HG03342 (cell line): Measurements from ENCODE around the gene TTLL10.
"Not testable (repeated sequence)": the region's sequence is repeated elsewhere in the genome, so short reads cannot be mapped to it uniquely, and the experiment has no call there.

Experiments used
- ATAC-seq: cut with Tn5 transposase; IDR thresholded peaks from one replicate; pipeline ENCODE4 v1.9.1; 2021; ENCODE audit warnings: mild to moderate bottlenecking, moderate library complexity; ENCODE audit not compliant: unreplicated experiment

TTLL10 gene

DNA sequence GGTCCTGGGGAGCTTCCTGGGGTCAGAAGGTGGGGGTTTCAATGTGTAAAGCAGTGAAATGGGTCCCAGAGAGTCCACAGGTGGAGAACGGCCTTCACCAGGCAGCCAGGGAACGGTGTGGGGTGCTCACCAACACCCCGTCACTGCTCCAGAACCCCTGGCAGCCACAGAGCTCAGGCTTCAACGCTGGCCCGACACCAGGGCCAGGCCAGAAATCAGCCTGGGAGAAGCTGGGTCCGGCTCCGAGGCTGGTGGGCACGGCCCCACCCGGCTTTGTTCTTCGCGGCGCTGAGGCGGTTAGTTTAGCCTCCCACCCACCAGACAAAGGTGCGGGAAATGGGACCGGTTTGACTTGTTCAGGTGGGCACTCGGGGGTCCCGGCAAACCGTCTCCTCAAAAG lies 33.0 kb upstream of the TTLL10 start:
- ATAC-seq, result no peak

DNA sequence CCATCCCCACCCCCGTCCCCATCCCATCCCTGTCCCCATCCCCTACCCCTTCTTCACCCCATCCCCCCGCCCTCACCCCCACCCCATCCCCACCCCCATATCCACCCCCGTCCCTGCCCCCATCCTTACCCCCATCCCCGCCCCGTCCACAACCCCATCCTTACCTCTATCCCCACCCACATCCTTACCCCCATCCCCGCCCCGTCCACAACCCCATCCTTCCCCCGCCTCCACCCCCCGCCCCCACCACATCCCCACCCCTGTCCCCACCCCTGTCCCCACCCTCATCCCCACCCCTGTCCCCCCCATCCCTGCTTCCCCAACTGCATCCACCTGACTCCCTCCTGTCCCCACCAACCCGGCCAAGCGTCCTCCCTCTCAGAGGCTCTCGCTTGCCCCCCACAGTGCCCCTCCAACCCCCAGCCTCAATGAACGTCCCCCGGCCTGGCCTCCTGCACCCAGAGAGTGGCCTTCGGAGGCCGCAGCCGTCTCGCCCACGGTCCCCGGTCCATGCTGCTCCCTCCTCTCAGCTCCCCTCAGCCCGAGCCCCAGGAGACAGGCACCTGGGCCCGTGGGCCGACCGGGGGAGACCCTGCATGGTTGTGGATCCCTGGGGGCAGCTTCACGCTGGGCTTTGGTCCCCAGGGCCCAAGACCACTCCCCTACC lies 32.3 kb upstream of the TTLL10 start:
- ATAC-seq, result no peak

DNA sequence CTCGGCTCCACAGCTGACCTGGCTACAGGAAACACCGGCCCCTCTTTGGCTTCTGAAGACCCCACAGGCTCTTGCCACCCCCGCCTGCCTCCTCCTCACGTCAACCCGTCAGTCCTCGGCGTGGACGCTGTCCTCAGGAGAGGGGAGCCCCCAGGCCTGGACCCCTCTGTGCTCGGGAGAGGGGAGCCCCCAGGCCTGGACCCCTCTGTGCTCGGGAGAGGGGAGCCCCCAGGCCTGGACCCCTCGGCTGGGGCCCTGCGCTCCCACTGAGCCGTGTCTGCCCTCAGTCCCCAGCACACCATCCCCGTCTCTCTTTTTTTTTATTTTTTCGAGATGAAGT lies 31.8 kb upstream of the TTLL10 start:
- ATAC-seq, result no peak

- ATAC-seq, result not testable (repeated sequence)
These were observed 31.3 kb upstream of the TTLL10 start for GRCh38 chr1:1142352-1142751.

GRCh38 chr1:1142844-1143243 lies 30.8 kb upstream of the TTLL10 start:
- no peak for ATAC-seq

DNA sequence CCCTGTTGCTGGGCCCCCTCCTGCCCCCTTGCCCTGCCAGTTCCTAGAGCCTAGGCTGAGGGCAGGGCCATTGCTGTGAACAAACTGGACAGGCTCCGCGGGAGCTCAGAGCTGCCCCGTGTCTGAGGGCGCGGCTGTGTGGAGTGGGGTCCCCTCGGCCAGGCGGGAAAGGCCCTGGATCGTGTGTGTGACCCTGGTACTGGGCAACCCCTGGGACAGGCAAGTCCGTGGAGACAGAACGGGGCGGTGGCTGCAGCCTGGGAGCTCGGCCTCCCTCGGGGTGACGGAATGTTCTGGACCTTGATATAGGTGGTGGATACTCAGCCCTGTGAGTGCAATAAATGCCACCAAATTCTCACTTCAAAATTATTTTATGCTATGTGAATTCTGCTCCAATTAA lies 30.0 kb upstream of the TTLL10 start:
- ATAC-seq, result no peak

- ATAC-seq, result no peak
These were observed 29.4 kb upstream of the TTLL10 start for GRCh38 chr1:1144122-1144842.

GRCh38 chr1:1144843-1145546 lies 28.7 kb upstream of the TTLL10 start:
- no peak for ATAC-seq

GRCh38 chr1:1145547-1145914 lies 28.1 kb upstream of the TTLL10 start:
- ATAC-seq, result no peak

- no peak for ATAC-seq
These were observed 27.7 kb upstream of the TTLL10 start for GRCh38 chr1:1146026-1146425.

- no peak for ATAC-seq
These were observed 27.1 kb upstream of the TTLL10 start for GRCh38 chr1:1146596-1146995.

DNA sequence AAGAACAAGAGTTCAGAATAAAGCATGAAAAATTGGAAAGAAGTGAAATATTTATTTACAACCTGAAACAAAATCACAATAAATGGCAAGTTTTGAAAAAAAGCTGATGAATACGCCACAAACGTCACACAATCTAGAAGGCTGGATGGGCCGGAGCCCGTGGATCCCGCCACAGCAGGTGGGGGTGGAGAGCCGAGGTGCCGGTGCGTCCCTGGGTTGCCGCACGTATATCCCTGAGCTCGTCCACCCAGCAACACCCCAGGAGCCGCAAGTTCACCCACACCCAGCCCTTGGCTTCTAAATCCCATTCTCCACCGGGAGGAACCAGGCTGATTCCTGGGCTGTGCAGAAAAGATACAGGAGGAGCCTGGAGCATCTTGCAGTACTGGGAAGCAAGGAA lies 25.6 kb upstream of the TTLL10 start:
- ATAC-seq, result no peak

- ATAC-seq, result no peak
These were observed 25.1 kb upstream of the TTLL10 start for GRCh38 chr1:1148569-1148968.

- ATAC-seq, result no peak
These were observed 24.3 kb upstream of the TTLL10 start for GRCh38 chr1:1149416-1149815.

GRCh38 chr1:1150100-1150499 lies 23.6 kb upstream of the TTLL10 start:
- no peak for ATAC-seq

DNA sequence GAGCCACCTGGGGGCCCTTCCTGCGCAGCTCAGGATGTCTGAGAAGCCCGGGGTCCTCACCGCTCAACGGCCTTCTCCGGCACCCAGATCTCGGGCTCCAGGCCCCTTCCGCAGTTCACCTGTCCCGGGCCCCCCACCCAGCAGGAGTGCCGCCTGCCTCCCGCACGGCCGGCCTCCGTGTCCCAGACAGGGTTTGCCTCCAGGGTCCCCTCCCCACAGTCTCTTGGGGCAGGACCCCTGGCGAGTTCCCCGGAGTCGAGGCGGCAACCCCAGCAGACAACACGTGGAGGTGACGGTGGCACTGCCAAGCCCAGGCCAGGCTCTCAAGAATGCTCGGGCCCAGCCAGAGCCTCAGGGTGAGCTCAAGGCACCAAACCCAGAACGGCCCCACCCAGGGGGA lies 22.4 kb upstream of the TTLL10 start:
- no peak for ATAC-seq

GRCh38 chr1:1152431-1152830 lies 21.2 kb upstream of the TTLL10 start:
- ATAC-seq, result not testable (repeated sequence)

DNA sequence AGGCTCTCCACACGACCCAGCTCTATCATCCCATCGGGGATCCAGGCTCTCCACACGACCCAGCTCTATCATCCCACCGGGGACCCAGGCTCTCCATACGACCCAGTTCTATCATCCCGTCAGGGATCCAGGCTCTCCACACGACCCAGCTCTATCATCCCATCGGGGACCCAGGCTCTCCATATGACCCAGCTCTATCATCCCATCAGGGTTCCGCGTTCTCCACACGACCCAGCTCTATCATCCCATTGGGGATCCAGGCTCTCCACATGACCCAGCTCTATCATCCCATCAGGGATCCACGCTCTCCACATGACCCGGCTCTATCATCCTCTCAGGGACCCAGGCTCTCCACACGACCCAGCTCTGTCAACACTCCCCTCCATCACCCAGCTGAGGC lies 20.5 kb upstream of the TTLL10 start:
- not testable (repeated sequence) for ATAC-seq

- no peak for ATAC-seq
These were observed 19.8 kb upstream of the TTLL10 start for GRCh38 chr1:1153874-1154273.

DNA sequence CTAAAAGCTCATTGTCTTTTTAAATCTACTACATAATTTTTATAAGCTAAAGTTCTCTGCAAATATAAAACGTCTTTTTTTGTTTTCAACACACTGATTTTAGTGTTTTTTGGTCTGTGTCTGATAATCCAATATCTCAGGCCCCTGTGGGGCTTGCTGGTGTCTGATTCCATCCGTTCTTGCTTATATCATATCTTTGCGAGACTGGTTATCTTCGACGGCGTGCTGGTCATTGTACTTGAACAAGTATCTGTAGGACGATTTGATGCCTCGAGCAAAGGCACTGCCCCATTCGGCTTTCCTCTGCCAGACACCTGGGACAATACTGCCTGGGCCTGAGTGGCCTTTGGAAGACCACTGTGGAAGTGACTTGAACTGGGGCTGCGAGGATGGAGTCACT lies 18.4 kb upstream of the TTLL10 start:
- ATAC-seq, result no peak

DNA sequence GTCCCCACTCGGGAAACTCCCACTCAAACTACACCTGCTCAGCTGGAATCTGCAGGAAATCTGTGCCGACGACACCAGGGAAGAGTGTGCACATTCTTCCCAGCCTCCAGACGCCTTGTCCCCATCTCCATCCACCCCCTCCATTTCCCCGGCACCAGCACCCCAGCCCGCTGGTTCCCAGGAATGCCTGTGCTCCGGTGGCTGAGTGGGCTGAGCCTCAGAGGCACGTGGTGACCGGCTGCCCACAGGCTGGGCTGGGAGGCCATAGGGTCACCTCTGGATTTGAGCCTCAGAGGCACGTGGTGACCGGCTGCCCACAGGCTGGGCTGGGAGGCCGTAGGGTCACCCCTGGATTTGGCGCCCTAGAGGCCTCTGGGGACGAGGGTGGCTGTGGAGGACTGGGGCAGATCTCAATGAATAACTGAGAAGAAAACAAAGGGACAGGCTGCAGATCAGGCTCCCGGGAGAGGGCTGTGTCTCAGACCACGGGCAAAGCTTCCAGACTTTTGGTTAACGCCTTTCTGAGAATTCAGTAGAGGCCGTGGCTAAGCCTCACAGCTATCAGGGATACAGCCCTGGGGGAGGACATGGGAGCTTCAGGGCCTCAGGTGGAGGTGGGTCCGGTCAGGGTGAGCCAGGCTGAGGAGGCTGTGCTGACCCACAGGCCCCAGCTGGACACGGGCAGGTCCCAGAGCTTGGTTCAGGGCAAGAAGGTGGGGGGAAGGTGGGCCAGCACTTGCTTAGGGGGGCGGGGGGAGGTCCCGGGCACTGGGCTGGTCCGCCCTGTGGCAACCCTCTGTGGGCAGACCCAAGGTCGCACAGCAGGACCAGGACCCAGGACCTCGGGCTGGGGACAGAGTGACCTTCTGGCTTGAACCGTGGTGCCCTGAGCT lies 17.3 kb upstream of the TTLL10 start:
- no peak for ATAC-seq
